GM23338 (cell line): ENCODE data around the gene KIF4A.

Source experiments
- CREB1 ChIP-seq: fragments of 250-450 bp; sonication (Bioruptor Pico); IDR thresholded peaks from 2 replicates; pipeline ENCODE4 v1.5.0; 2020; ENCODE audit warnings: low read depth, mild to moderate bottlenecking, moderate library complexity
- EZH2 ChIP-seq: fragments of 200-600 bp; sonication (generic); IDR thresholded peaks from one replicate; pipeline ENCODE4 v1.8.0; 2017; ENCODE audit warnings: antibody characterized with exemption, mild to moderate bottlenecking, low read depth; ENCODE audit not compliant: unreplicated experiment
- EZH2phosphoT487 ChIP-seq: fragments of 200-600 bp; sonication (generic); IDR thresholded peaks from one replicate; pipeline ENCODE4 v1.8.1; 2018; ENCODE audit warnings: antibody characterized with exemption; ENCODE audit not compliant: unreplicated experiment
- JUNB ChIP-seq: IDR thresholded peaks from one replicate; pipeline ENCODE4 v1.6.1; 2016; ENCODE audit warnings: antibody characterized with exemption; ENCODE audit not compliant: unreplicated experiment
- NANOG ChIP-seq: IDR thresholded peaks from 2 replicates; pipeline ENCODE4 v1.6.1; 2016; ENCODE audit warnings: antibody characterized with exemption, borderline replicate concordance
- POLR2AphosphoS5 ChIP-seq: IDR thresholded peaks from 2 replicates; pipeline ENCODE4 v1.6.1; 2016; ENCODE audit warnings: antibody characterized with exemption, low read depth
- ZNF114 ChIP-seq: fragments of 250-450 bp; sonication (Bioruptor Pico); IDR thresholded peaks from 2 replicates; pipeline ENCODE4 v1.5.0; 2020; ENCODE audit warnings: mild to moderate bottlenecking, moderate library complexity
- TF ChIP-seq, protein P1 (sequence below), 2 experiments: fragments of 200-600 bp in 1 of 2; sonication (generic) in 1 of 2; conservative IDR thresholded peaks; 2 replicates each; pipeline versions ENCODE4 v1.5.1 to v1.6.1; 2016 to 2017; ENCODE audit warnings: antibody characterized with exemption in 2 of 2, low read depth in 2 of 2, mild to moderate bottlenecking in 2 of 2, moderate library complexity in 1 of 2
- TF ChIP-seq, protein P2 (sequence below): IDR thresholded peaks from one replicate; pipeline ENCODE4 v1.6.1; 2018; ENCODE audit warnings: antibody characterized with exemption; ENCODE audit not compliant: unreplicated experiment
- TF ChIP-seq, protein P3 (sequence below): IDR thresholded peaks from 2 replicates; pipeline ENCODE4 v1.6.1; 2016; ENCODE audit warnings: antibody characterized with exemption

DNA sequence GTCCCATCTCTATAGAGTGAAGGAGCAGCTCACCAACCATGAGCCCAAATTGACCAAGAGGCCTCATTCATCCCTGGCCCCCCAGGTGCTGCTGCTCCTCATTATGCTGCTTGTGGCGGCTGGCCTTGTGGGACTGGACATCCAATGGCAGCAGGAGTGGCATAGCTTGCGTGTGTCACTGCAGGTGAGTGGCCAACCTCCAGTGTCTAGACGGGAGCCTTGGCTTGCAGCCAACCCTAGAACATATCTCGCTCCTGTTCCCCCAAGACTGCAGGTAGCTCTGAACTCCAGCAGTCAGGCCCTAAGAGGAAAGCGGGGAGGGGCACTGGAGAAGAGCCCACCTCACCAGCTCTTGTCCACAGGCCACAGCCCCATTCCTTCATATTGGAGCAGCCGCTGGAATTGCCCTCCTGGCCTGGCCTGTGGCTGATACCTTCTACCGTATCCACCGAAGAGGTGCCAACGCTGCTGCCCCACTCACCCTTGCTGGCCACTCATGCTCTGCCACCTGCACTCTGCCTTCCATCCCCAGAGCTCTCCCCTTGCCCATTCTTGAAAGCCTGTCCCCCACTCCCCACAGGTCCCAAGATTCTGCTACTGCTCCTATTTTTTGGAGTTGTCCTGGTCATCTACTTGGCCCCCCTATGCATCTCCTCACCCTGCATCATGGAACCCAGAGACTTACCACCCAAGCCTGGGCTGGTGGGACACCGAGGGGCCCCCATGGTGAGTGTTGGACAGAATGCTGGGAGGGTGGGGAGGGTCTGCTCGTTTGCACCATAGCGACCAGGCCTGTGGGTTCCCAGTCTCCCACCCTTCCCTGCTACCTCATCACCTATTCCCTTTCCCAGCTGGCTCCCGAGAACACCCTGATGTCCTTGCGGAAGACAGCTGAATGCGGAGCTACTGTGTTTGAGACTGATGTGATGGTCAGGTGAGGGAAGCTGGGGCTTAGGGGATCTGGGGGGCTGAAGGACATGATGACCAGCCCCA is 136.7 kb downstream of the KIF4A start:
- TF ChIP-seq, protein P1, sequence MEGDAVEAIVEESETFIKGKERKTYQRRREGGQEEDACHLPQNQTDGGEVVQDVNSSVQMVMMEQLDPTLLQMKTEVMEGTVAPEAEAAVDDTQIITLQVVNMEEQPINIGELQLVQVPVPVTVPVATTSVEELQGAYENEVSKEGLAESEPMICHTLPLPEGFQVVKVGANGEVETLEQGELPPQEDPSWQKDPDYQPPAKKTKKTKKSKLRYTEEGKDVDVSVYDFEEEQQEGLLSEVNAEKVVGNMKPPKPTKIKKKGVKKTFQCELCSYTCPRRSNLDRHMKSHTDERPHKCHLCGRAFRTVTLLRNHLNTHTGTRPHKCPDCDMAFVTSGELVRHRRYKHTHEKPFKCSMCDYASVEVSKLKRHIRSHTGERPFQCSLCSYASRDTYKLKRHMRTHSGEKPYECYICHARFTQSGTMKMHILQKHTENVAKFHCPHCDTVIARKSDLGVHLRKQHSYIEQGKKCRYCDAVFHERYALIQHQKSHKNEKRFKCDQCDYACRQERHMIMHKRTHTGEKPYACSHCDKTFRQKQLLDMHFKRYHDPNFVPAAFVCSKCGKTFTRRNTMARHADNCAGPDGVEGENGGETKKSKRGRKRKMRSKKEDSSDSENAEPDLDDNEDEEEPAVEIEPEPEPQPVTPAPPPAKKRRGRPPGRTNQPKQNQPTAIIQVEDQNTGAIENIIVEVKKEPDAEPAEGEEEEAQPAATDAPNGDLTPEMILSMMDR (conservative IDR thresholded peaks at IDR 0.05; ENCODE audit: low read depth in 2 of 2), result no peak
- TF ChIP-seq, protein P2, sequence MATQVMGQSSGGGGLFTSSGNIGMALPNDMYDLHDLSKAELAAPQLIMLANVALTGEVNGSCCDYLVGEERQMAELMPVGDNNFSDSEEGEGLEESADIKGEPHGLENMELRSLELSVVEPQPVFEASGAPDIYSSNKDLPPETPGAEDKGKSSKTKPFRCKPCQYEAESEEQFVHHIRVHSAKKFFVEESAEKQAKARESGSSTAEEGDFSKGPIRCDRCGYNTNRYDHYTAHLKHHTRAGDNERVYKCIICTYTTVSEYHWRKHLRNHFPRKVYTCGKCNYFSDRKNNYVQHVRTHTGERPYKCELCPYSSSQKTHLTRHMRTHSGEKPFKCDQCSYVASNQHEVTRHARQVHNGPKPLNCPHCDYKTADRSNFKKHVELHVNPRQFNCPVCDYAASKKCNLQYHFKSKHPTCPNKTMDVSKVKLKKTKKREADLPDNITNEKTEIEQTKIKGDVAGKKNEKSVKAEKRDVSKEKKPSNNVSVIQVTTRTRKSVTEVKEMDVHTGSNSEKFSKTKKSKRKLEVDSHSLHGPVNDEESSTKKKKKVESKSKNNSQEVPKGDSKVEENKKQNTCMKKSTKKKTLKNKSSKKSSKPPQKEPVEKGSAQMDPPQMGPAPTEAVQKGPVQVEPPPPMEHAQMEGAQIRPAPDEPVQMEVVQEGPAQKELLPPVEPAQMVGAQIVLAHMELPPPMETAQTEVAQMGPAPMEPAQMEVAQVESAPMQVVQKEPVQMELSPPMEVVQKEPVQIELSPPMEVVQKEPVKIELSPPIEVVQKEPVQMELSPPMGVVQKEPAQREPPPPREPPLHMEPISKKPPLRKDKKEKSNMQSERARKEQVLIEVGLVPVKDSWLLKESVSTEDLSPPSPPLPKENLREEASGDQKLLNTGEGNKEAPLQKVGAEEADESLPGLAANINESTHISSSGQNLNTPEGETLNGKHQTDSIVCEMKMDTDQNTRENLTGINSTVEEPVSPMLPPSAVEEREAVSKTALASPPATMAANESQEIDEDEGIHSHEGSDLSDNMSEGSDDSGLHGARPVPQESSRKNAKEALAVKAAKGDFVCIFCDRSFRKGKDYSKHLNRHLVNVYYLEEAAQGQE, result no peak
- TF ChIP-seq EZH2, result no peak
- TF ChIP-seq EZH2phosphoT487, result no peak
- no peak for TF ChIP-seq CREB1 (CRISPR knock-in tag)
- no peak for TF ChIP-seq POLR2AphosphoS5
- TF ChIP-seq, protein P3, sequence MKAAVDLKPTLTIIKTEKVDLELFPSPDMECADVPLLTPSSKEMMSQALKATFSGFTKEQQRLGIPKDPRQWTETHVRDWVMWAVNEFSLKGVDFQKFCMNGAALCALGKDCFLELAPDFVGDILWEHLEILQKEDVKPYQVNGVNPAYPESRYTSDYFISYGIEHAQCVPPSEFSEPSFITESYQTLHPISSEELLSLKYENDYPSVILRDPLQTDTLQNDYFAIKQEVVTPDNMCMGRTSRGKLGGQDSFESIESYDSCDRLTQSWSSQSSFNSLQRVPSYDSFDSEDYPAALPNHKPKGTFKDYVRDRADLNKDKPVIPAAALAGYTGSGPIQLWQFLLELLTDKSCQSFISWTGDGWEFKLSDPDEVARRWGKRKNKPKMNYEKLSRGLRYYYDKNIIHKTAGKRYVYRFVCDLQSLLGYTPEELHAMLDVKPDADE, result no peak
- no peak for TF ChIP-seq NANOG
- TF ChIP-seq JUNB, result no peak
- TF ChIP-seq ZNF114 (CRISPR knock-in tag), result no peak
